ENCODE data around the gene CCDC158.

- TF ChIP-seq EZH2 (IDR thresholded peaks at IDR 0.05; ENCODE audit: low read depth, low read length, severe bottlenecking) (no peak), CTCF (IDR thresholded peaks at IDR 0.05; ENCODE audit: control extremely low read depth in 1 of 3, insufficient read depth in 1 of 3, low read depth in 1 of 3, low read length in 3 of 3) (no peak), EP300 (IDR thresholded peaks at IDR 0.05; ENCODE audit: borderline replicate concordance in 1 of 2, low read depth in 2 of 2, low read length in 2 of 2) (no peak)
Observed at GRCh38 chr4:76272073-76272472, 148.9 kb downstream of the CCDC158 start.

Data from H1 (cell line).